ENCODE results near the gene CD22. TPM values are rescaled to one million over a fixed set of nuclear protein-coding genes. Genes with fewer than 3 reads are reported as not detected.

The CD22 gene
- total RNA-seq, 6 donors from 2014 or later: 8.8 to 36.7 (median 24.7) TPM

DNA sequence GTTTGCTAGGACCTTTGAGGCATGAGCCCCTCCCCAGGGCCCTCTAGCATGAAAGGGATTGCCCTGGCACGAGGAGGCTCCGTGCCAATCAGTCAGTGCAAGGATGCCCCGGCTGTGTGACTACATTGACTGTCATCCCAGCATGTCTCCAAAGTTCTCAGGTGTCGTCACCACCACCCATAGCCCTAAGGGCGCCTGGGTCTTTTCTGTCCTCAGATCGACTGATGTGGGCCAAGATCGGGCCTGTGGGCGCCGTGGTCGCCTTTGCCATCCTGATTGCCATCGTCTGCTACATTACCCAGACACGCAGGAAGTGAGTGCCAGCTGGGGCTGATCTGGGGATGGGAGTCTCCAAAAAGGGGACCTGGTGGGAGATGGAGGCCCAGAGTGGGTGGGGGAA is 18.7 kb upstream of the CD22 start:
- H3K9me3 ChIP-seq: no peaks in the 10 kb centered on the region
- no peaks in the 10 kb centered on the region for H3K27me3 ChIP-seq
- DNase-seq (peak in 1 of 2 donors; percentile 51), ATAC-seq (ENCODE audit: low FRiP score in 2 of 2) (no peak)
- peaks cover 0 to 25% (median 12%) of the 10 kb centered on the region in 4 donors for H3K4me1 ChIP-seq
- TF ChIP-seq POLR2AphosphoS5 (IDR thresholded peaks at IDR 0.05) (no peak), POLR2A (IDR thresholded peaks at IDR 0.05) (no peak), EP300 (IDR thresholded peaks at IDR 0.05) (no peak)
- TF ChIP-seq, protein P1, sequence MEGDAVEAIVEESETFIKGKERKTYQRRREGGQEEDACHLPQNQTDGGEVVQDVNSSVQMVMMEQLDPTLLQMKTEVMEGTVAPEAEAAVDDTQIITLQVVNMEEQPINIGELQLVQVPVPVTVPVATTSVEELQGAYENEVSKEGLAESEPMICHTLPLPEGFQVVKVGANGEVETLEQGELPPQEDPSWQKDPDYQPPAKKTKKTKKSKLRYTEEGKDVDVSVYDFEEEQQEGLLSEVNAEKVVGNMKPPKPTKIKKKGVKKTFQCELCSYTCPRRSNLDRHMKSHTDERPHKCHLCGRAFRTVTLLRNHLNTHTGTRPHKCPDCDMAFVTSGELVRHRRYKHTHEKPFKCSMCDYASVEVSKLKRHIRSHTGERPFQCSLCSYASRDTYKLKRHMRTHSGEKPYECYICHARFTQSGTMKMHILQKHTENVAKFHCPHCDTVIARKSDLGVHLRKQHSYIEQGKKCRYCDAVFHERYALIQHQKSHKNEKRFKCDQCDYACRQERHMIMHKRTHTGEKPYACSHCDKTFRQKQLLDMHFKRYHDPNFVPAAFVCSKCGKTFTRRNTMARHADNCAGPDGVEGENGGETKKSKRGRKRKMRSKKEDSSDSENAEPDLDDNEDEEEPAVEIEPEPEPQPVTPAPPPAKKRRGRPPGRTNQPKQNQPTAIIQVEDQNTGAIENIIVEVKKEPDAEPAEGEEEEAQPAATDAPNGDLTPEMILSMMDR (IDR thresholded peaks at IDR 0.05): no peak
- H3K27ac ChIP-seq: peak overlapping the region in 2 of 4 donors; percentile 56 to 66
- H3K36me3 ChIP-seq: no peaks in the 10 kb centered on the region
- 50 to 58% methylated on average over 9 to 11 of the region's 12 CpGs for WGBS, 2 donors
- peak overlapping the region in 1 of 4 donors; percentile 23 for H3K4me3 ChIP-seq

DNA sequence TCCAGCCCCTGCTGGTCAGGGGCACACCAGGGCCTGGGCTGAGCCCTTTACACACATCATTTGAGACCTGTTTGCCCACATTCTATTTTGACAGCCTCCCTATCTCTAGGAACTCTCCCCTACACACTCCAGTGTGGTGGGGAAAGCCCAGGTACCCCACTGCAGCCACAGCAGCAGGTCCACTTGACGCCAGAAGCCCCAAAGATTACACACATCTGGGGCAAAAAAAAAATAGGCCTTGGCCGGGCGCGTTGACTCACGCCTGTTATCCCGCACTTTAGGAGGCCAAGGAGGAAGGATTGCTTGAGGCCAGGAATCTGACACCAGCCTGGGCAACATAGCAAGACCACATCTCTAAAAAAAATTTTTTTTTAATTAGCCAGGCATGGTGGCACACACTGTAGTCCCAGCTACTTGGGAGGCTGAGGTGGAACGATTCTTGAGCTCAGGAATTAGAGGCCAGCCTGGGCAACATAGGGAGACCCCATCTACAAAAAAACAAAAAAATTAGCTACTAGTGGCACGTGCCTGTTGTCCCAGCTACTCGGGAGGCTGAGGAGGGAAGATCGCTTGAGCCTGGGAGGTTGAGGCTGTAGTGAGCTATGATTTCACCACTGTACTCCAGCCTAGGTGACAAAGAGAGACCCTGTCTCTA is 18.0 kb upstream of the CD22 start:
- Histone ChIP-seq H3K4me3 (peak overlapping the region in 1 of 4 donors; percentile 23), H3K36me3 (no peaks in the 10 kb centered on the region), H3K27ac (no peak overlapping the region), H3K4me1 (peaks cover 0 to 25% (median 12%) of the 10 kb centered on the region in 4 donors), H3K9me3 (no peaks in the 10 kb centered on the region), H3K27me3 (no peaks in the 10 kb centered on the region)
- DNase-seq (no peak), ATAC-seq (ENCODE audit: low FRiP score in 2 of 2) (no peak)
- TF ChIP-seq, protein P1 (IDR thresholded peaks at IDR 0.05): no peak
- no peak for TF ChIP-seq EP300 (IDR thresholded peaks at IDR 0.05)
- TF ChIP-seq POLR2A (IDR thresholded peaks at IDR 0.05): no peak
- TF ChIP-seq POLR2AphosphoS5 (IDR thresholded peaks at IDR 0.05): no peak
- WGBS, 2 donors: 90 to 93% methylated on average over 10 of the region's 10 CpGs

DNA sequence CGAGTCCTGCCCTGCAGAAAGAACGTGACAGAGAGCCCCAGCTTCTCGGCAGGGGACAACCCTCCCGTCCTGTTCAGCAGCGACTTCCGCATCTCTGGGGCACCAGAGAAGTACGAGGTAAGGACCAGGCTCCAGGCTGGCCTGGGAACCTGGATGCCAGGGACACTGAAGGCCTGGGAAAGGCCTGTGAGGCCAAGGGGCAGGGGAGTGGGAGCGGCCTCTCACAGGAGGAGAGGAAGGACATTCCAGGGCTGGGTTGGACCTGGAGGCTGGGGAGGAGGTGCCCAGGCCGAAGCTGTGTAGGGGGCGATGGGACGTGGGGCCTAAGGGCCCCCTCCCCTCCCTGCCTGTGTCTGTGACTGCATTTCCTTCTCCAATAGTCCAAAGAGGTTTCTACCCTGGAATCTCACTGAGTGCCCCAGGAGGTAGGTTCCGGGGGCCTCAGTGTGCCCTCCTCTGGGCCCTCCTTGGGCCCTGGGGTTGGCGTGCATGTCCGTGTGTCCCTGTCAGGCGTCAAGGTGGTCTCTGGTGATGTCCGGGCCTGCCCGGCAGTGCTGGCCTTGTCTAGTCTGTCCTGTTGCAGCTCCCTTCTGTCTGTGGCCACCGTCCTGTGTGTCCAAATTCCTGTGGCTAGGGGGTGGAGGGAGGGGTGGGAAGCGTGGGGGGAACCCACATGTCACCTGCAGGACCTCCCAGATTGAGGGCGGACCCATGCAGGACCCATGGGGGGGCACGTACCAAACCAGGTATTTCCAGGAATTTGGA is 16.9 kb upstream of the CD22 start:
- DNase-seq: peak in 1 of 2 donors; percentile 61
- no peaks in the 10 kb centered on the region for H3K27me3 ChIP-seq

DNA sequence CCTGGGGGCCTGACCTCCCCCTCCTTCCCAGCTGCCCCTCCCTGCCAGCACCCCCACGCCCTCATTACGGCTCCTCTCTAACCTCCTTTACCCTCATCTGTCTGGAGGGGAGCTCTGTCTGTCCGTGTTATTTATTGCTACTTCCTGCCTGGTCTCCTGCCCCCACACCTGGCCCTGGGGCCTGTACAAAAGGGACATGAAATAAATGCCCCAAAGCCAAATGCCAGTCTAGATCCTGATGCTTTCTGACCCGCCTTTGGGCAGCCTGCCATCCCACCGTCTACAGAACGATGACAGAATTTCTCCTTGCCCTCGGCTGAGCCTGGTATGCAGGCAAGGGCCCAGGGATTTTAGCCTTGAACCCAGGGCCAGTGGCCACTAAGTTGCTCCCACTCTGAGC is 15.4 kb upstream of the CD22 start:
- H3K36me3 ChIP-seq: no peaks in the 10 kb centered on the region
- peaks cover 0 to 38% (median 21%) of the 10 kb centered on the region in 4 donors for H3K4me1 ChIP-seq
- H3K27me3 ChIP-seq: no peaks in the 10 kb centered on the region
- no peak for ATAC-seq (ENCODE audit: low FRiP score in 2 of 2)
- H3K4me3 ChIP-seq: no peak overlapping the region
- TF ChIP-seq, protein P1 (IDR thresholded peaks at IDR 0.05): no peak
- no peak for TF ChIP-seq EP300 (IDR thresholded peaks at IDR 0.05)
- TF ChIP-seq POLR2AphosphoS5 (IDR thresholded peaks at IDR 0.05): no peak
- no peak for TF ChIP-seq POLR2A (IDR thresholded peaks at IDR 0.05)
- WGBS, 2 donors: 30 to 53% methylated on average over 7 of the region's 7 CpGs
- no peak overlapping the region for H3K27ac ChIP-seq
- H3K9me3 ChIP-seq: no peaks in the 10 kb centered on the region
- DNase-seq: no peak

More for the DNA sequence above, 16.9 kb upstream of the CD22 start:
- ATAC-seq (ENCODE audit: low FRiP score in 2 of 2): no peak
- Histone ChIP-seq H3K4me1 (peaks cover 0 to 26% (median 15%) of the 10 kb centered on the region in 4 donors), H3K4me3 (no peak overlapping the region), H3K36me3 (no peaks in the 10 kb centered on the region), H3K9me3 (no peaks in the 10 kb centered on the region), H3K27ac (peak overlapping the region in 1 of 4 donors; percentile 42)
- TF ChIP-seq POLR2AphosphoS5 (IDR thresholded peaks at IDR 0.05) (no peak), POLR2A (IDR thresholded peaks at IDR 0.05) (no peak), EP300 (IDR thresholded peaks at IDR 0.05) (no peak)
- TF ChIP-seq, protein P1 (IDR thresholded peaks at IDR 0.05): no peak
- WGBS, 2 donors: 70 to 75% methylated on average over 14 to 21 of the region's 21 CpGs

All from upper lobe of left lung (tissue), 6 donors.